ENCODE results near the gene PPP2R1B.

PPP2R1B gene

GRCh38 chr11:111722501-111722900 lies 43.7 kb downstream of the PPP2R1B start:
- Histone ChIP-seq H3F3A (ENCODE audit: insufficient read depth) (no peaks in the 10 kb centered on the region), H2AFZ (ENCODE audit: low read depth, low read length, severe bottlenecking) (no peak overlapping the region), H3K27ac (ENCODE audit: low read depth, low read length) (no peak overlapping the region), H3K79me2 (ENCODE audit: insufficient read depth, low read length) (no peaks in the 10 kb centered on the region), H3K9me2 (replicated peaks; ENCODE audit: insufficient read depth, low read length) (no peaks in the 10 kb centered on the region), H3K27me3 (ENCODE audit: low read length) (no peaks in the 10 kb centered on the region), H3K9me3 (ENCODE audit: insufficient read depth, low read length) (no peaks in the 10 kb centered on the region), H3K36me3 (ENCODE audit: low read length) (no peaks in the 10 kb centered on the region), H3K9ac (ENCODE audit: low read length) (no peak overlapping the region), H3K4me3 (ENCODE audit: insufficient read depth, low read length, poor library complexity, severe bottlenecking) (no peak overlapping the region), H3K4me2 (ENCODE audit: low read depth, low read length, poor library complexity, severe bottlenecking) (no peak overlapping the region), H4K20me1 (ENCODE audit: low read depth, low read length) (no peaks in the 10 kb centered on the region)
- TF ChIP-seq CTCF (IDR thresholded peaks at IDR 0.05; ENCODE audit: insufficient read depth, low read length, poor library complexity, severe bottlenecking) (no peak), EZH2phosphoT487 (conservative IDR thresholded peaks at IDR 0.05; ENCODE audit: low read length) (no peak)

- H3K36me3 ChIP-seq (ENCODE audit: low read length): no peaks in the 10 kb centered on the region
- H3F3A ChIP-seq (ENCODE audit: insufficient read depth): no peaks in the 10 kb centered on the region
- no peaks in the 10 kb centered on the region for H3K9me2 ChIP-seq (replicated peaks; ENCODE audit: insufficient read depth, low read length)
- TF ChIP-seq CTCF (IDR thresholded peaks at IDR 0.05; ENCODE audit: insufficient read depth, low read length, poor library complexity, severe bottlenecking) (no peak), EZH2phosphoT487 (conservative IDR thresholded peaks at IDR 0.05; ENCODE audit: low read length) (no peak)
- H3K27me3 ChIP-seq (ENCODE audit: low read length): no peaks in the 10 kb centered on the region
- no peak overlapping the region for H3K4me3 ChIP-seq (ENCODE audit: insufficient read depth, low read length, poor library complexity, severe bottlenecking)
- no peak overlapping the region for H2AFZ ChIP-seq (ENCODE audit: low read depth, low read length, severe bottlenecking)
- H4K20me1 ChIP-seq (ENCODE audit: low read depth, low read length): no peaks in the 10 kb centered on the region
- no peak overlapping the region for H3K9ac ChIP-seq (ENCODE audit: low read length)
- no peak overlapping the region for H3K27ac ChIP-seq (ENCODE audit: low read depth, low read length)
- H3K79me2 ChIP-seq (ENCODE audit: insufficient read depth, low read length): no peaks in the 10 kb centered on the region
- no peaks in the 10 kb centered on the region for H3K9me3 ChIP-seq (ENCODE audit: insufficient read depth, low read length)
- H3K4me2 ChIP-seq (ENCODE audit: low read depth, low read length, poor library complexity, severe bottlenecking): no peak overlapping the region
Measured at GRCh38 chr11:111720801-111721494, 45.2 kb downstream of the PPP2R1B start.

- no peaks in the 10 kb centered on the region for H3K9me3 ChIP-seq (ENCODE audit: insufficient read depth, low read length)
- no peak overlapping the region for H2AFZ ChIP-seq (ENCODE audit: low read depth, low read length, severe bottlenecking)
- H3K4me2 ChIP-seq (ENCODE audit: low read depth, low read length, poor library complexity, severe bottlenecking): no peak overlapping the region
- no peaks in the 10 kb centered on the region for H3K79me2 ChIP-seq (ENCODE audit: insufficient read depth, low read length)
- H3K4me3 ChIP-seq (ENCODE audit: insufficient read depth, low read length, poor library complexity, severe bottlenecking): no peak overlapping the region
- H3F3A ChIP-seq (ENCODE audit: insufficient read depth): no peaks in the 10 kb centered on the region
- H3K27me3 ChIP-seq (ENCODE audit: low read length): no peaks in the 10 kb centered on the region
- no peak overlapping the region for H3K9ac ChIP-seq (ENCODE audit: low read length)
- no peak overlapping the region for H3K27ac ChIP-seq (ENCODE audit: low read depth, low read length)
- TF ChIP-seq CTCF (IDR thresholded peaks at IDR 0.05; ENCODE audit: insufficient read depth, low read length, poor library complexity, severe bottlenecking) (no peak), EZH2phosphoT487 (conservative IDR thresholded peaks at IDR 0.05; ENCODE audit: low read length) (no peak)
- H3K9me2 ChIP-seq (replicated peaks; ENCODE audit: insufficient read depth, low read length): no peaks in the 10 kb centered on the region
- H3K36me3 ChIP-seq (ENCODE audit: low read length): no peaks in the 10 kb centered on the region
- no peaks in the 10 kb centered on the region for H4K20me1 ChIP-seq (ENCODE audit: low read depth, low read length)
Measured at GRCh38 chr11:111719379-111719778, 46.8 kb downstream of the PPP2R1B start.

All from SU-DHL-6 (cell line).